GM19467 (cell line): ENCODE results near the gene SMAD3.
"Not testable (repeated sequence)": the region's sequence is repeated elsewhere in the genome, so short reads cannot be mapped to it uniquely, and the experiment has no call there.

Source experiments
- ATAC-seq: cut with Tn5 transposase; IDR thresholded peaks from one replicate; pipeline ENCODE4 v1.9.1; 2021; ENCODE audit warnings: mild to moderate bottlenecking, moderate library complexity; ENCODE audit not compliant: unreplicated experiment

Gene SMAD3

GRCh38 chr15:67065531-67066005 lies at the start of gene SMAD3:
TSS of gene SMAD3 (plus strand) at chr15:67065602. CDS start at chr15:67066155, 553 bp downstream.
- peak; percentile 54 for ATAC-seq

- ATAC-seq = no peak
These were observed 48.1 kb upstream of the SMAD3 start for GRCh38 chr15:67017311-67017710.

GRCh38 chr15:67018026-67018425 lies 47.4 kb upstream of the SMAD3 start:
- ATAC-seq = no peak

GRCh38 chr15:67018441-67018840 lies 47.0 kb upstream of the SMAD3 start:
- ATAC-seq = no peak

- ATAC-seq = no peak
These were observed 46.3 kb upstream of the SMAD3 start for GRCh38 chr15:67019069-67019468.

GRCh38 chr15:67019884-67020520 lies 45.4 kb upstream of the SMAD3 start:
- ATAC-seq = no peak

- ATAC-seq = not testable (repeated sequence)
These were observed 44.7 kb upstream of the SMAD3 start for GRCh38 chr15:67020668-67021067.

GRCh38 chr15:67021455-67021854 lies 43.9 kb upstream of the SMAD3 start:
- ATAC-seq = no peak

- no peak for ATAC-seq
These were observed 42.8 kb upstream of the SMAD3 start for GRCh38 chr15:67022587-67023105.

- ATAC-seq = no peak
These were observed 41.7 kb upstream of the SMAD3 start for GRCh38 chr15:67023517-67024313.

GRCh38 chr15:67024314-67024997 lies 40.9 kb upstream of the SMAD3 start:
- ATAC-seq = no peak

- no peak for ATAC-seq
These were observed 40.4 kb upstream of the SMAD3 start for GRCh38 chr15:67024998-67025368.

- no peak for ATAC-seq
These were observed 39.4 kb upstream of the SMAD3 start for GRCh38 chr15:67025719-67026609.

GRCh38 chr15:67026610-67026967 lies 38.8 kb upstream of the SMAD3 start:
- ATAC-seq = no peak

- not testable (repeated sequence) for ATAC-seq
These were observed 37.0 kb upstream of the SMAD3 start for GRCh38 chr15:67028440-67028839.

GRCh38 chr15:67030036-67030762 lies 35.2 kb upstream of the SMAD3 start:
- ATAC-seq = no peak

- no peak for ATAC-seq
These were observed 34.1 kb upstream of the SMAD3 start for GRCh38 chr15:67031331-67031730.

- no peak for ATAC-seq
These were observed 32.8 kb upstream of the SMAD3 start for GRCh38 chr15:67032608-67033007.

GRCh38 chr15:67033012-67033411 lies 32.4 kb upstream of the SMAD3 start:
- ATAC-seq = no peak

GRCh38 chr15:67033571-67034044 lies 31.8 kb upstream of the SMAD3 start:
- no peak for ATAC-seq
